Testis (tissue), 3 donors: ENCODE measurements around the gene FBXO24. TPM values are rescaled to one million over a fixed set of nuclear protein-coding genes. Genes with fewer than 3 reads are reported as not detected.
"Not testable (repeated sequence)": the region's sequence is repeated elsewhere in the genome, so short reads cannot be mapped to it uniquely, and the experiment has no call there.

Experiments
- DNase-seq: peaks from one replicate; pipeline ENCODE4 v3.0.0-alpha.2; 2019
- H3K27ac ChIP-seq, 2 donors: fragments of 200-600 bp; sonication (generic); one replicate each; pipeline ENCODE4 v1.5.1; 2019
- H3K27me3 ChIP-seq: fragments of 200-600 bp; sonication (generic); one replicate; pipeline ENCODE4 v1.5.1; 2019
- H3K36me3 ChIP-seq: fragments of 200-600 bp; sonication (generic); one replicate; pipeline ENCODE4 v1.5.1; 2017; ENCODE audit warnings: low read depth; ENCODE audit errors: missing control alignments
- H3K4me1 ChIP-seq: fragments of 200-600 bp; sonication (generic); one replicate; pipeline ENCODE4 v1.5.1; 2019
- H3K4me3 ChIP-seq, 2 donors: fragments of 200-600 bp; sonication (generic); one replicate each; pipeline ENCODE4 v1.5.1; 2017 to 2019
- H3K9me3 ChIP-seq: fragments of 200-600 bp; sonication (generic); one replicate; pipeline ENCODE4 v1.5.1; 2017
- POLR2A ChIP-seq: fragments of 450-650 bp; IDR thresholded peaks from one replicate; pipeline ENCODE4 v1.6.1; 2017; ENCODE audit warnings: antibody characterized with exemption, mild to moderate bottlenecking, moderate library complexity
- WGBS, 2 donors: methylation state at CpG; one replicate each; pipeline ENCODE4 v1.1.5; 2018; 5-methylcytosine and 5-hydroxymethylcytosine counted together
- intact Hi-C: fragments of 100-400 bp; cut with DNase I; formaldehyde crosslinking; loops from one replicate; pipeline ENCODE4 v1.15.1; 2023; ENCODE audit warnings: low total_unique reads
- polyA plus RNA-seq: library from polyadenylated mRNA; stranded (reverse); fragments of 350-450 nt; fragmentation: Illumina TruSeq; extraction: RNeasy Lipid Tissue Mini Kit (QIAGEN cat#74804); gene quantifications from one replicate; pipeline ENCODE4 v1.2.3, GENCODE V29; 2014; ENCODE audit warnings: low read depth, low replicate concordance; ENCODE audit not compliant: insufficient read depth
- total RNA-seq, 2 donors: library from RNA; depleted of rRNA; stranded (reverse); fragments of >200 nt; gene quantifications; one replicate each; pipeline ENCODE4 v1.2.3, GENCODE V29; 2016
- TF ChIP-seq, protein P1 (sequence below), 3 experiments: fragments of 450-650 bp in 2 of 3; fragments of 200-600 bp in 1 of 3; sonication (generic) in 1 of 3; IDR thresholded peaks; one replicate each; pipeline ENCODE4 v1.5.1; 2016 to 2019; ENCODE audit warnings: antibody characterized with exemption in 3 of 3, mild to moderate bottlenecking in 2 of 3, moderate library complexity in 1 of 3

The FBXO24 gene
- total and polyA plus RNA-seq, 3 donors from 2014 or later, result 37.5 to 112 (median 74.5) TPM

DNA sequence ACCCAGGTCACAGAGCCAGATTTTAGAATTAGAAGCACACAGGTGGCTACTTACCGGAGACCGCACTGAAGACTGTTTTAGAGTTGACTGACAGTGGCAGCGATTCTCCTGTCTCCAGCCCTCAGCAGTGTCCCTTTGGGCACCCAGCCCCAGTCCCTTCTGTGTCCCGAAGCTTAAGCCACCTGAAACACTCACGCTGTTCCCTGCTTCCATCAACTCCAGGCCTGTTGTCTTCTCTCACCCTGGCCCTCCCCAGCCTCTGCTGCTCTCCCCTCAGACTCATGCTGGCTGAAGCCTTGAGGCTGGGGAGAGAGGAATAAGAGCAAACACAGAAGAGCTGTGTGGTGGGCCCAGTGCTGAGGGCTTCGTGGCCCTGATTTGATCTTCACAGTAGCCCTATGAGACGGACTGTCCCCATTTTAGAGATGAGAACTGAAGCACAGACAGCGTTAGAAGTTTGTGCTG, 23.0 kb upstream of the FBXO24 start:
- intact Hi-C loops, result no loop called here
- no peak for DNase-seq
- Histone ChIP-seq H3K9me3 (no peaks in the 10 kb centered on the region), H3K27me3 (no peaks in the 10 kb centered on the region), H3K36me3 (no peaks in the 10 kb centered on the region), H3K4me1 (peaks cover 19% of the 10 kb centered on the region), H3K4me3 (no peak overlapping the region), H3K27ac (no peak overlapping the region)
- whole genome bisulfite sequencing, 2 donors, result 94 to 95% methylated on average over 8 of the region's 8 CpGs
- TF ChIP-seq POLR2A, result no peak
- TF ChIP-seq, protein P1, sequence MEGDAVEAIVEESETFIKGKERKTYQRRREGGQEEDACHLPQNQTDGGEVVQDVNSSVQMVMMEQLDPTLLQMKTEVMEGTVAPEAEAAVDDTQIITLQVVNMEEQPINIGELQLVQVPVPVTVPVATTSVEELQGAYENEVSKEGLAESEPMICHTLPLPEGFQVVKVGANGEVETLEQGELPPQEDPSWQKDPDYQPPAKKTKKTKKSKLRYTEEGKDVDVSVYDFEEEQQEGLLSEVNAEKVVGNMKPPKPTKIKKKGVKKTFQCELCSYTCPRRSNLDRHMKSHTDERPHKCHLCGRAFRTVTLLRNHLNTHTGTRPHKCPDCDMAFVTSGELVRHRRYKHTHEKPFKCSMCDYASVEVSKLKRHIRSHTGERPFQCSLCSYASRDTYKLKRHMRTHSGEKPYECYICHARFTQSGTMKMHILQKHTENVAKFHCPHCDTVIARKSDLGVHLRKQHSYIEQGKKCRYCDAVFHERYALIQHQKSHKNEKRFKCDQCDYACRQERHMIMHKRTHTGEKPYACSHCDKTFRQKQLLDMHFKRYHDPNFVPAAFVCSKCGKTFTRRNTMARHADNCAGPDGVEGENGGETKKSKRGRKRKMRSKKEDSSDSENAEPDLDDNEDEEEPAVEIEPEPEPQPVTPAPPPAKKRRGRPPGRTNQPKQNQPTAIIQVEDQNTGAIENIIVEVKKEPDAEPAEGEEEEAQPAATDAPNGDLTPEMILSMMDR (IDR thresholded peaks at IDR 0.05), result no peak

DNA sequence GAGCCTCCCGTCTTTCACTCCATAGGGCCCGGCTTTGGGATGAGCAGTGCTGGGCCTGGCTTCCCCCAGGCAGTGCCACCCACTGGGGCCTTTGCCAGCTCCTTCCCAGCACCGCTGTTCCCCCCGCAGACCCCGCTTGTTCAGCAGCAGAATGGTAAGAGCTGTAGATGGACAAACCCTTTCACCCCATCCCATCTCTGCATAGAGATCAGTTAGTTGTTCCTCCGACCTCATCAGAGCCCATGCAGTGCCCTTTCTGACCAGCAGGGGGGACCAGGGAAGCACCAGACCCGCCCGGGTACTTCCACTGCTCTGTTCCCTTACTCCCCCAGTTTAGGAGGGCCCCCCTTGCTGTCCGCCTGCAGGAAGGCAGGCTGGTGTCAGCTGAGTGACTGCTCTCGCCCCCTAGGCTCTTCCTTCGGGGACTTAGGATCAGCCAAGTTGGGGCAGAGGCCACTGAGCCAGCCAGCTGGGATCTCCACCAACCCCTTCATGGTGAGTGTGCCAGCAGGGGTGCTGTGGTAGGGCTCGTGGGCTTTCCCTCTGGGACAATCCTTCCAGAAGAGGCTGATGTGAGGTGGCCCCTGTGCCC, 22.2 kb upstream of the FBXO24 start:
- H3K4me3 ChIP-seq, result no peak overlapping the region
- peak; percentile 90 for DNase-seq
- H3K27ac ChIP-seq, result no peak overlapping the region
- 40 to 51% methylated on average over 9 to 12 of the region's 12 CpGs for WGBS, 2 donors
- TF ChIP-seq, protein P1 (IDR thresholded peaks at IDR 0.05), result peak; percentile 91 to 97 (median 93)
- no peak for TF ChIP-seq POLR2A
- no peaks in the 10 kb centered on the region for H3K36me3 ChIP-seq
- H3K4me1 ChIP-seq, result peaks cover 27% of the 10 kb centered on the region
- H3K27me3 ChIP-seq, result no peaks in the 10 kb centered on the region
- H3K9me3 ChIP-seq, result no peaks in the 10 kb centered on the region
- intact Hi-C loops, result no loop called here

DNA sequence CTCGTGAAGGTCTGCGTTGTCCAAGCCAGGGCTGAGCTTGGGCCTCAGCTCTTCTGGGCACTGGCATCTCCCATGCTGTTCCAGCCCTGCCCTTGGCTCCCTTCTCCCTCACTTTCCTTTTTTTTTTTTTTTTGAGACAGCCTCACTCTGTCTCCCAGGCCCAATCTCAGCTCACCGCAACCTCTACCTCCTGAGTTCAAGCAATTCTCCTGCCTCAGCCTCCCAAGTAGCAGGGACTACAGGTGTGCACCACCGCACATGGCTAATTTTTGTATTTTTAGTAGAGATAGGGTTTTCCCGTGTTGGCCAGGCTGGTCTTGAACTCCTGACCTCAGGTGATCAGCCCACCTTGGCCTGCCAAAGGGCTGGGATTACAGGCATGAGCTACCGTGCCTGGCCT, 21.7 kb upstream of the FBXO24 start:
- intact Hi-C loops, DNase-seq, H3K4me3 ChIP-seq, H3K27ac ChIP-seq, H3K9me3 ChIP-seq, H3K27me3 ChIP-seq, H3K36me3 ChIP-seq: not testable (repeated sequence)
- peaks cover 32% of the 10 kb centered on the region for H3K4me1 ChIP-seq
- WGBS, 2 donors, result 82 to 92% methylated on average over 6 of the region's 6 CpGs

DNA sequence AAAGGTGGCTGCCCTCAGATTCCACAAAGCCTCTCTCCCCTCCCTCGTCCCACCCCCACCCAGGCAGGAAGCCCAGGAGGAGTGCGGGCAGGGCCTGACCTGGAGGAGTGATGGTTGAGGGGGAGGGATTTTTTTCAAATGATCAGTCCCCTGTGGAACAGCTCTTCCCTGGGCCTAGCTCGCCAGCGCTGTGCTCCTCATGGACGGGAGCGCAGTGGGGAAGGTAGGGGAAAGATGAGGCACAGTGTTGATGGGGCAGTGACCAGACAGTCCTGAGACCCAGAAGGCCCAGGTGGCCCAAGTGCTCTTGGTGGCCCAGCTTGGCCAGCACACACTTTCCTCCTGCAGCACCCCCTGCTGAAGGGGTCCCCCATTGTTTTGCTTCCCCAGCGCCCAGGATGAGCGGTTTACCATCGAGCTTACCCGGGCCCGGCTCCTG, 21.0 kb upstream of the FBXO24 start:
- intact Hi-C loops, result loop anchor here (5.0 kb wide), 1 partner anchor 127 kb away; the partner anchor contains the start of gene GIGYF1
- no peaks in the 10 kb centered on the region for H3K36me3 ChIP-seq

DNA sequence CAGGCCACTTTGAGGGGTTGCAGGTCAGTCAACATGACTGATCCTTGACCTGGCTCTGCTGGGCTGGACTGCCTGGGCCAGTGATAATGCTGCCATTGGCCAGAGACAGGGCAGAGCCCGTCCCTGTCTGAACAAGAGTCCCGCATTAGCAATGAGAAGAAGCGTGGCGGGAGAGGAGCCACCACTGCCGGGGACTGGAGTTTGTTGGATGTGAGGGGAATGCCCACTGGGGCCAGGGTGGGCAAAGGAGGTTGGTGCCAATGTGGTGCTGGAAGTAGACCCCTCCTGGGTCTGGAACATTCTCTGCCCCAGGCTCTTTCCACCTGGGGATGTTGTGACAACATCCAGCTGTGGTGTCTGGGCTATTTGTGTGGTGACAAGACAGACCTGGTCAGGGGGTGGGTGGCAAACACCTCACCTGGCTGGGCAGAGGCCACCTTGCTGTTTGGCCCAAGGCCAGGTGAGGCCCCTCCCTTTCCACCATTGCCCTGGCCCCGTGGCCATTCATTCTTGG, 20.1 kb upstream of the FBXO24 start:
- 85 to 93% methylated on average over 5 to 6 of the region's 6 CpGs for WGBS, 2 donors
- Histone ChIP-seq H3K27ac (peak overlapping the region in 1 of 2 donors; percentile 46), H3K27me3 (no peaks in the 10 kb centered on the region), H3K4me3 (no peak overlapping the region), H3K36me3 (no peaks in the 10 kb centered on the region), H3K4me1 (peaks cover 41% of the 10 kb centered on the region), H3K9me3 (no peaks in the 10 kb centered on the region)
- intact Hi-C loops, result loop anchor here (5.0 kb wide), 1 partner anchor 126 kb away; the partner anchor contains the start of gene GIGYF1
- DNase-seq, result no peak
- TF ChIP-seq, protein P1 (IDR thresholded peaks at IDR 0.05), result no peak
- TF ChIP-seq POLR2A, result no peak

More for the DNA sequence above, 21.0 kb upstream of the FBXO24 start:
- peaks cover 39% of the 10 kb centered on the region for H3K4me1 ChIP-seq
- H3K27ac ChIP-seq, result no peak overlapping the region
- H3K9me3 ChIP-seq, result no peaks in the 10 kb centered on the region
- no peak for DNase-seq
- H3K4me3 ChIP-seq, result no peak overlapping the region
- 80 to 94% methylated on average over 10 to 11 of the region's 11 CpGs for WGBS, 2 donors
- TF ChIP-seq, protein P1 (IDR thresholded peaks at IDR 0.05), result no peak
- TF ChIP-seq POLR2A, result no peak
- no peaks in the 10 kb centered on the region for H3K27me3 ChIP-seq
